Gastrocnemius medialis (tissue), 4 donors: ENCODE results near the gene NEDD1. TPM values are rescaled to one million over a fixed set of nuclear protein-coding genes. Genes with fewer than 3 reads are reported as not detected.

Experiments
- ATAC-seq, 2 donors: fragments of 150-250 bp; one replicate each; pipeline ENCODE4 v1.9.1; 2016
- DNase-seq, 2 donors: peaks; one replicate each; pipeline ENCODE4 v3.0.0-alpha.2; 2019
- H3K27ac ChIP-seq, 4 donors: fragments of 200-600 bp; sonication (generic); 1 replicate in 1 of 4; 2 replicates in 3 of 4; pipeline ENCODE4 v1.5.1; 2016 to 2018; ENCODE audit warnings: mild to moderate bottlenecking in 2 of 4, moderate library complexity in 1 of 4
- H3K27me3 ChIP-seq, 3 donors: fragments of 200-600 bp; sonication (generic) in 2 of 3; 1 replicate in 1 of 3; 2 replicates in 2 of 3; pipeline versions ENCODE4 v1.5.1 to v1.6.0; 2016 to 2019; ENCODE audit warnings: mild to moderate bottlenecking in 1 of 3, moderate library complexity in 1 of 3
- H3K36me3 ChIP-seq, 2 donors: fragments of 200-600 bp; sonication (generic) in 1 of 2; one replicate each; pipeline ENCODE4 v1.5.1; 2017 to 2018
- H3K4me1 ChIP-seq, 2 donors: fragments of 200-600 bp; sonication (generic) in 1 of 2; one replicate each; pipeline ENCODE4 v1.5.1; 2016 to 2017; ENCODE audit warnings: mild to moderate bottlenecking in 2 of 2
- H3K4me3 ChIP-seq, 4 donors: fragments of 200-600 bp; sonication (generic) in 3 of 4; 1 replicate in 1 of 4; 2 replicates in 3 of 4; pipeline ENCODE4 v1.5.1; 2016 to 2019; ENCODE audit warnings: mild to moderate bottlenecking in 2 of 4
- H3K9me3 ChIP-seq, 3 donors: fragments of 200-600 bp; sonication (generic) in 2 of 3; 1 replicate in 1 of 3; 2 replicates in 2 of 3; pipeline ENCODE4 v1.5.1; 2016 to 2019
- POLR2A ChIP-seq, 2 donors: fragments of 450-650 bp; IDR thresholded peaks; one replicate each; pipeline ENCODE4 v1.6.1; 2017; ENCODE audit warnings: antibody characterized with exemption in 2 of 2, mild to moderate bottlenecking in 2 of 2, moderate library complexity in 2 of 2
- in situ Hi-C, 4 donors: fragments of 200-750 bp; cut with MboI; loops; one replicate each; pipeline versions ENCODE4 v1.15.0 to v1.8.0; 2017; ENCODE audit warnings: low sequenced_read_pairs in 4 of 4
- intact Hi-C: fragments of 100-400 bp; cut with DNase I; formaldehyde crosslinking; loops from one replicate; pipeline ENCODE4 v1.15.1; 2023; ENCODE audit warnings: low total_unique reads
- total RNA-seq, 4 donors: library from RNA; depleted of rRNA; stranded (reverse); fragments of >200 nt; gene quantifications; one replicate each; pipeline versions ENCODE4 v1.1.0 to v1.2.3, GENCODE V29; 2016
- TF ChIP-seq, protein P1 (sequence below), 5 experiments: fragments of 450-650 bp in 3 of 5; fragments of 200-600 bp in 2 of 5; sonication (generic) in 2 of 5; IDR thresholded peaks in 4 of 5; conservative IDR thresholded peaks in 1 of 5; 1 replicate in 4 of 5; 2 replicates in 1 of 5; pipeline ENCODE4 v1.5.1; 2016 to 2019; ENCODE audit warnings: antibody characterized with exemption in 5 of 5, mild to moderate bottlenecking in 3 of 5, moderate library complexity in 3 of 5

Gene NEDD1
- total RNA-seq, 4 donors from 2014 or later: 15.1 to 29.4 (median 22.1) TPM

DNA sequence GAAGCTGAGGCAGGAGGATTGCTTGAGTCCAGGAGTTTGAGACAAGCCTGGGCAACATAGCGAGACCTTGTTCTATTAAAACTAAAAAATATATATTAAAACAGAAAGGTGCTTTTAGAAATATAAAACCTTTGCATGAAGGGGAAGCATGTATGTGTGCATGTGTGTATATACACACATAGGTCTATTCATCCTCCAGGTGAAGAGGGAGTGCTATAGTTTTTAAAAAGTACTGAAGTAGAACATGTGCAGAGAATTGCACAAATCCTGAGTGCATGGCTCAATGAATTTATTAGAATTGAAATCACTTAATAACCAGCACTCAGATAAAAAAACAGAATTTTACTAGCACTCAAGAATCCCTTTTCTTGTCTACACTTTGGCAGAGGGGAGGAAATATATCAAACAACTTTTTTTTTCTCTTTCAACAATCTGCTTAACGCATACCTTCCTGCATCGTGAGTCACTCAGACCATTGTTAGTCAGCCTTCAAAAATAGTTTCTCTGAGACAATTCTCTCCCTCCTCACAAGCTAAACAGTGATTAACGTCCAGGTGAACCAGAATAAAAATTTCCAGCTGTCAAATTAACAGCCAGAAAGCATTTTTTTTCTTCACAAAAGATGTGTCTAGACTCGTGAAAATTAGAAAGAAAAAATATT lies 17.7 kb upstream of the NEDD1 start:
- TF ChIP-seq, protein P1, sequence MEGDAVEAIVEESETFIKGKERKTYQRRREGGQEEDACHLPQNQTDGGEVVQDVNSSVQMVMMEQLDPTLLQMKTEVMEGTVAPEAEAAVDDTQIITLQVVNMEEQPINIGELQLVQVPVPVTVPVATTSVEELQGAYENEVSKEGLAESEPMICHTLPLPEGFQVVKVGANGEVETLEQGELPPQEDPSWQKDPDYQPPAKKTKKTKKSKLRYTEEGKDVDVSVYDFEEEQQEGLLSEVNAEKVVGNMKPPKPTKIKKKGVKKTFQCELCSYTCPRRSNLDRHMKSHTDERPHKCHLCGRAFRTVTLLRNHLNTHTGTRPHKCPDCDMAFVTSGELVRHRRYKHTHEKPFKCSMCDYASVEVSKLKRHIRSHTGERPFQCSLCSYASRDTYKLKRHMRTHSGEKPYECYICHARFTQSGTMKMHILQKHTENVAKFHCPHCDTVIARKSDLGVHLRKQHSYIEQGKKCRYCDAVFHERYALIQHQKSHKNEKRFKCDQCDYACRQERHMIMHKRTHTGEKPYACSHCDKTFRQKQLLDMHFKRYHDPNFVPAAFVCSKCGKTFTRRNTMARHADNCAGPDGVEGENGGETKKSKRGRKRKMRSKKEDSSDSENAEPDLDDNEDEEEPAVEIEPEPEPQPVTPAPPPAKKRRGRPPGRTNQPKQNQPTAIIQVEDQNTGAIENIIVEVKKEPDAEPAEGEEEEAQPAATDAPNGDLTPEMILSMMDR (IDR thresholded peaks at IDR 0.05 in 4 of 5, conservative IDR thresholded peaks at IDR 0.05 in 1 of 5): no peak
- no peak for TF ChIP-seq POLR2A (IDR thresholded peaks at IDR 0.05)
- intact Hi-C loops (no loop called here), in situ Hi-C loops (no loop called here)
- Histone ChIP-seq H3K4me3 (no peak overlapping the region), H3K9me3 (no peaks in the 10 kb centered on the region), H3K27me3 (no peaks in the 10 kb centered on the region), H3K27ac (no peak overlapping the region), H3K4me1 (no peaks in the 10 kb centered on the region), H3K36me3 (no peaks in the 10 kb centered on the region)
- no peak for ATAC-seq
- no peak for DNase-seq

DNA sequence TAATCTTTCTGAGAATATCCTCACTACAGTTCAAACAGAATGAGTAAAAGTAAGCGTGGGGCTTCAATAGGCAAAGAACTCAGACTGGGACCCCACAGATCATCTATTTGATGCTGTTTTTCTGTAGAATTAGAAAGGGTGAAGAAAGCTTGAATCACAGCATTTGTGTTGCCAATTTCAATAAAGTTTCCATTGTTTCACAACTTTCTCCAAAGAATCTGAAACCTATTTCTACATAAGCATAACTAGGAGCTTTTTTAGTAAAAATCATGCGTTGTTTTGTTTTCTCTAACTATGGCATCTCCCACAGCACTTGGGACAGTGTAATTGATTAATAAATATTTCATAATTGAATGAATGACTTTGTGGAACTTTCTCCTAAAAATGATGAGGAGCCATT lies 16.7 kb upstream of the NEDD1 start:
- H3K9me3 ChIP-seq: no peaks in the 10 kb centered on the region
- no peak for ATAC-seq
- intact Hi-C loops: no loop called here

DNA sequence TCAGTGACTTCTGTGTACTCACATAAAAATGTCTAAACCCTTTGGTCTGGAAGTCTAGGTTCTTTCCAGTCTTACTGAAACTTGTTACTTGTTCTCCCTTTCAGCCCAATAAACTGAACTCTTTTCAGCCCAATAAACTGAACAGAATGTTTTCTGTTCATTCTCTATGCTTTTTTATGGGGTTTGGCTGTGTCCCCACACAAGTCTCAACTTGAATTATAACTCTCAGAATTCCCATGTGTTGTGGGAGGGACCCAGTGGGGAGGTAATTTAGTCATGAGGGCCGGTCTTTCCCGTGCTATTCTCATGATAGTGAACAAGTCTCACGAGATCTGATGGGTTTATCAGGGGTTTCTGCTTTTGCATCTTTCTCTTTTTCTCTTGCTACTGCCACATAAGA lies 15.0 kb upstream of the NEDD1 start:
- ATAC-seq (no peak), DNase-seq (no peak)
- H3K27ac ChIP-seq: no peak overlapping the region
- H3K27me3 ChIP-seq: no peaks in the 10 kb centered on the region
- no peaks in the 10 kb centered on the region for H3K36me3 ChIP-seq
- H3K4me3 ChIP-seq: no peak overlapping the region
- in situ Hi-C loops: no loop called here
- no peaks in the 10 kb centered on the region for H3K9me3 ChIP-seq
- no peaks in the 10 kb centered on the region for H3K4me1 ChIP-seq
- intact Hi-C loops: no loop called here
- TF ChIP-seq POLR2A (IDR thresholded peaks at IDR 0.05): no peak
- TF ChIP-seq, protein P1 (IDR thresholded peaks at IDR 0.05 in 4 of 5, conservative IDR thresholded peaks at IDR 0.05 in 1 of 5): no peak

More for the DNA sequence above, 16.7 kb upstream of the NEDD1 start:
- H3K36me3 ChIP-seq: no peaks in the 10 kb centered on the region
- H3K4me1 ChIP-seq: no peaks in the 10 kb centered on the region
- TF ChIP-seq, protein P1 (IDR thresholded peaks at IDR 0.05 in 4 of 5, conservative IDR thresholded peaks at IDR 0.05 in 1 of 5): no peak
- TF ChIP-seq POLR2A (IDR thresholded peaks at IDR 0.05): no peak
- H3K27ac ChIP-seq: no peak overlapping the region
- no peak for DNase-seq
- no peak overlapping the region for H3K4me3 ChIP-seq
- in situ Hi-C loops: no loop called here
- H3K27me3 ChIP-seq: no peaks in the 10 kb centered on the region

DNA sequence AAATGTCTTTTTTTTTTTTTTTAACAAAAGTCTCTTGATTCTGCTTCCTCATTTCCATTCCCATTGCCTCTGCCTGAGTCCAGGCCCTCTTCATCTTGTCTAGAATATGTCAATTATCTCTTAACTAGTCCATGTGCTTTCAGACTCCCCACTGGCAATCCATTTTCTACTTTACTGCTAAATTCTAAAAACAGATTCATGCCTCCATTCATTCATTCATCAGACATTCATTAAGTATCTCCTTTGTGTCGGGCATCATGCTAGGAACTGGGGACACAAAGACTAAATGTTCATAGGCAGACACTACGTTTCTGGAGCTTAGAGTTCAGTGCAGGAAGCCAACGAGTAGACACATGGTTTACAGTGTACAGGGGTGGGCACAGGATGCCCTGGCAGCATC lies 9.6 kb upstream of the NEDD1 start:
- TF ChIP-seq, protein P1 (IDR thresholded peaks at IDR 0.05 in 4 of 5, conservative IDR thresholded peaks at IDR 0.05 in 1 of 5): no peak
- no peak for TF ChIP-seq POLR2A (IDR thresholded peaks at IDR 0.05)
- ATAC-seq (no peak), DNase-seq (no peak)
- H3K27me3 ChIP-seq: no peaks in the 10 kb centered on the region
- H3K4me1 ChIP-seq: no peaks in the 10 kb centered on the region
- no peaks in the 10 kb centered on the region for H3K9me3 ChIP-seq
- H3K27ac ChIP-seq: no peak overlapping the region
- in situ Hi-C loops (no loop called here), intact Hi-C loops (no loop called here)
- H3K4me3 ChIP-seq: no peak overlapping the region
- H3K36me3 ChIP-seq: no peaks in the 10 kb centered on the region

DNA sequence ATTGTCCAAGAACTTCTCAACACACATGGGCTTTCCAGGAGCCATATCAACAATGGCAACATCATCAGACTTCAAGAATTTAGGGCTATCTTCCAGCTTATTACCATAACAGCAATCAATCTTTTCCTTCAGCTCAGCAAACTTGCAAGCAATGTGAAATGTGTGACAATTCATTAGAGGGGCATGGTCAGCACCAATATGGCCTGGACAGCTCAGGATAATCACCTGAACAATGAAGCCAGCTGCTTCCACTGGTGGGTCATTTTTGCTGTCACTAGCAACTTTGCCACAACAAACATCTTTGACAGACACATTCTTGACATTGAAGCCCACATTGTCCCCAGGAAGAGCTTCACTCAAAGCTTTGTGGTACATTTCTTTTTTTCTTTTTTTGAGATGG lies 5.9 kb upstream of the NEDD1 start:
- H3K36me3 ChIP-seq: no peaks in the 10 kb centered on the region
- intact Hi-C loops: loop anchor here (10.0 kb wide), 1 partner anchor 496 kb away; the partner anchor contains the start of gene CDK17
- TF ChIP-seq, protein P1 (IDR thresholded peaks at IDR 0.05 in 4 of 5, conservative IDR thresholded peaks at IDR 0.05 in 1 of 5): no peak
- ATAC-seq: no peak
- H3K9me3 ChIP-seq: no peaks in the 10 kb centered on the region
- peaks cover 0 to 2% of the 10 kb centered on the region in 2 donors for H3K4me1 ChIP-seq
- H3K4me3 ChIP-seq: no peak overlapping the region
- DNase-seq: no peak
- H3K27ac ChIP-seq: no peak overlapping the region
- H3K27me3 ChIP-seq: no peaks in the 10 kb centered on the region
- in situ Hi-C loops: no loop called here
